Peyer's patch (tissue), 4 donors: ENCODE measurements around the gene RASGRP2.

ENCODE experiments used
- CTCF ChIP-seq, 6 experiments: fragments of 450-650 bp in 4 of 6; fragments of 200-600 bp in 2 of 6; sonication (generic) in 1 of 6; IDR thresholded peaks; one replicate each; pipeline ENCODE4 v1.5.1; 2017 to 2019; ENCODE audit warnings: antibody characterized with exemption in 6 of 6, mild to moderate bottlenecking in 3 of 6, moderate library complexity in 1 of 6
- POLR2A ChIP-seq, 2 donors: fragments of 450-650 bp; IDR thresholded peaks; one replicate each; pipeline ENCODE4 v1.5.1; 2017; ENCODE audit warnings: antibody characterized with exemption in 2 of 2, mild to moderate bottlenecking in 2 of 2, moderate library complexity in 2 of 2

- TF ChIP-seq CTCF (IDR thresholded peaks at IDR 0.05), result no peak
- no peak for TF ChIP-seq POLR2A (IDR thresholded peaks at IDR 0.05)
These were observed 7.2 kb upstream of the RASGRP2 start for GRCh38 chr11:64751136-64751535.
